MCF 10A (cell line): Measurements from ENCODE around the gene MYH6. TPM values are rescaled to one million over a fixed set of nuclear protein-coding genes. Genes with fewer than 3 reads are reported as not detected.

ENCODE experiments used
- BruUV-seq: library from RNA; stranded (reverse); fragments of 400-500 nt; replicated peaks from 2 replicates; lab custom pipeline; 2021; lab: Mats Ljungman, UMichigan
- CTCF ChIA-PET: fragments of 300-600 bp; sonication (Branson Sonifier 250); formaldehyde crosslinking; extraction: SDS; loops from one replicate; lab custom pipeline; 2021; ENCODE audit warnings: antibody characterized with exemption, inconsistent platforms; lab: Yijun Ruan, JAX
- POLR2A ChIA-PET: fragments of 300-600, 350-650 bp; sonication (Branson Sonifier 250); formaldehyde crosslinking; extraction: SDS; loops from one replicate; lab custom pipeline; 2020; ENCODE audit warnings: antibody characterized with exemption, inconsistent platforms; lab: Yijun Ruan, JAX
- DNase-seq: peaks from one replicate; pipeline ENCODE4 v3.0.0-alpha.2; 2018; ENCODE audit not compliant: unreplicated experiment
- H3K27ac Mint-ChIP-seq: one replicate; pipeline ENCODE4 v1.8.0; 2022; ENCODE audit warnings: mild to moderate bottlenecking, low read depth, mixed read lengths; ENCODE audit not compliant: unreplicated experiment
- H3K27me3 Mint-ChIP-seq: one replicate; pipeline ENCODE4 v1.8.0; 2022; ENCODE audit warnings: mixed read lengths; ENCODE audit not compliant: insufficient read depth, unreplicated experiment
- H3K36me3 Mint-ChIP-seq: one replicate; pipeline ENCODE4 v1.8.0; 2022; ENCODE audit warnings: mild to moderate bottlenecking, moderate library complexity, mixed read lengths; ENCODE audit not compliant: insufficient read depth, unreplicated experiment
- H3K4me1 Mint-ChIP-seq: one replicate; pipeline ENCODE4 v1.8.0; 2022; ENCODE audit warnings: mixed read lengths; ENCODE audit not compliant: insufficient read depth, unreplicated experiment
- H3K4me3 Mint-ChIP-seq: one replicate; pipeline ENCODE4 v1.8.0; 2022; ENCODE audit warnings: mild to moderate bottlenecking, moderate library complexity, mixed read lengths; ENCODE audit not compliant: unreplicated experiment
- H3K9me3 Mint-ChIP-seq: one replicate; pipeline ENCODE4 v1.8.0; 2022; ENCODE audit warnings: mixed read lengths; ENCODE audit not compliant: unreplicated experiment
- CTCF ChIP-seq: fragments of 200-600 bp; IDR thresholded peaks from one replicate; pipeline ENCODE4 v1.8.0; 2022; ENCODE audit warnings: antibody characterized with exemption, mild to moderate bottlenecking; ENCODE audit not compliant: unreplicated experiment
- intact Hi-C: fragments of 100-400 bp; cut with micrococcal nuclease; formaldehyde crosslinking; loops from 2 replicates; pipeline ENCODE4 v1.14.1; 2022
- total RNA-seq: library from RNA; stranded (reverse); gene quantifications from 2 replicates; pipeline ENCODE4 v1.2.3, GENCODE V29; 2022

MYH6 gene
- total RNA-seq, 1 experiment from 2014 or later, result not detected

- BruUV-seq, result no TSS peak
- no peak overlapping the region for H3K4me3 Mint-ChIP-seq
Measured at GRCh38 chr14:23379366-23380196, 28.5 kb downstream of the MYH6 start.

GRCh38 chr14:23378612-23379220, 29.4 kb downstream of the MYH6 start:
- Mint-ChIP-seq H3K9me3 (no peaks in the 10 kb centered on the region), H3K27ac (no peak overlapping the region), H3K36me3 (no peaks in the 10 kb centered on the region), H3K27me3 (peaks cover 57% of the 10 kb centered on the region), H3K4me1 (no peaks in the 10 kb centered on the region), H3K4me3 (no peak overlapping the region)
- intact Hi-C loops, result no loop called here
- BruUV-seq, result no TSS peak
- POLR2A ChIA-PET, result interaction anchor here (1.6 kb wide), 1 partner anchor 49 kb away, joined by 4 read pairs; no protein-coding TSS in a partner anchor
- CTCF ChIA-PET, result interaction anchor here (0.6 to 5.4 kb wide), 14 partner anchors 9 to 744 kb away, joined by 3 to 74 read pairs (median 8); partner anchors contain the start of genes NGDN and PABPN1
- TF ChIP-seq CTCF, result no peak
- DNase-seq, result no peak

More at GRCh38 chr14:23379366-23380196, 28.5 kb downstream of the MYH6 start:
- DNase-seq, result peak; percentile 64
- Mint-ChIP-seq H3K27me3 (peaks cover 66% of the 10 kb centered on the region), H3K4me1 (no peaks in the 10 kb centered on the region), H3K9me3 (no peaks in the 10 kb centered on the region), H3K27ac (no peak overlapping the region), H3K36me3 (no peaks in the 10 kb centered on the region)
- CTCF ChIA-PET, result interaction anchor here (0.5 to 5.4 kb wide), 48 partner anchors 10 to 743 kb away, joined by 3 to 74 read pairs (median 5); partner anchors contain the start of genes MYH7, PABPN1 and SLC22A17
- TF ChIP-seq CTCF, result peak; percentile 93
- POLR2A ChIA-PET, result interaction anchor here (0.7 to 1.6 kb wide), 3 partner anchors 50 to 113 kb away, joined by 3 to 4 read pairs (median 4); no protein-coding TSS in a partner anchor
- intact Hi-C loops, result loop anchor here (1.0 to 5.0 kb wide), 3 partner anchors 51 to 262 kb away; partner anchors contain the start of gene CEBPE

- Mint-ChIP-seq H3K27me3 (peaks cover 49% of the 10 kb centered on the region), H3K4me3 (no peak overlapping the region), H3K36me3 (no peaks in the 10 kb centered on the region), H3K4me1 (no peaks in the 10 kb centered on the region), H3K27ac (no peak overlapping the region), H3K9me3 (no peaks in the 10 kb centered on the region)
- BruUV-seq, result no TSS peak
- ChIA-PET POLR2A (no interaction called here), CTCF (interaction anchor here (0.6 to 4.0 kb wide), 6 partner anchors 14 to 121 kb away, joined by 3 to 74 read pairs (median 4); partner anchors contain the start of gene NGDN)
- intact Hi-C loops, result no loop called here
- DNase-seq, result no peak
- no peak for TF ChIP-seq CTCF
Measured at GRCh38 chr14:23377573-23378563, 30.2 kb downstream of the MYH6 start.
